GM12878 (cell line): ENCODE measurements around the gene MRPS35. TPM values are rescaled to one million over a fixed set of nuclear protein-coding genes. Genes with fewer than 3 reads are reported as not detected.
A peak's percentile ranks its signal among the peaks of the same experiment; 100 is the strongest.

Source experiments
- ATAC-seq: fragments of 200-7000 bp; cut with Tn5 transposase; 3 replicates; pipeline ENCODE4 v1.9.1; 2020; ENCODE audit warnings: mild to moderate bottlenecking, moderate library complexity
- BruUV-seq: library from RNA; stranded (reverse); fragments of 400-500 nt; replicated peaks from 2 replicates; lab custom pipeline; 2021; lab: Mats Ljungman, UMichigan
- CTCF ChIA-PET: fragments of 300-600 bp; sonication (Branson Sonifier 250); formaldehyde crosslinking; extraction: SDS; loops from one replicate; lab custom pipeline; 2021; ENCODE audit warnings: inconsistent platforms; lab: Yijun Ruan, JAX
- POLR2A ChIA-PET: fragments of 350-600 bp; formaldehyde crosslinking; extraction: SDS; loops from one replicate; lab custom pipeline; 2021; ENCODE audit warnings: inconsistent platforms; lab: Charles Lee
- RAD21 ChIA-PET: fragments of 300-600 bp; sonication (Branson Sonifier 250); formaldehyde crosslinking; loops from one replicate; lab custom pipeline; 2023; ENCODE audit warnings: antibody characterized with exemption; ENCODE audit not compliant: unreplicated experiment; lab: Charles Lee
- SMC1A ChIA-PET: fragments of 300-600 bp; sonication (Branson Sonifier 250); formaldehyde crosslinking; loops from one replicate; lab custom pipeline; 2023; ENCODE audit not compliant: unreplicated experiment, uncharacterized antibody; lab: Charles Lee
- DNase-seq: peaks from one replicate; pipeline ENCODE4 v3.0.0-alpha.2; 2011; ENCODE audit warnings: low read depth, low spot score
- FAIRE-seq: peaks from 3 replicates; lab custom pipeline; 2011; peaks lifted over from hg19 to GRCh38; lab: Jason Lieb, UNC
- H2AFZ ChIP-seq: 2 replicates; pipeline ENCODE4 v1.6.0; 2011; ENCODE audit warnings: low read depth, low read length, control low read depth; ENCODE audit not compliant: control insufficient read depth
- H3K27ac ChIP-seq: 2 replicates; pipeline ENCODE4 v1.5.1; 2011; ENCODE audit warnings: control low read depth; ENCODE audit not compliant: control insufficient read depth, insufficient read depth
- H3K27me3 ChIP-seq, 2 experiments: replicated peaks in 1 of 2; 2 replicates each; pipeline versions ENCODE4 v1.6.0 to v1.6.1; 2011; ENCODE audit warnings: low read length in 1 of 2; ENCODE audit not compliant: control insufficient read depth in 2 of 2, insufficient read depth in 2 of 2
- H3K36me3 ChIP-seq, 2 experiments: 2 replicates each; pipeline ENCODE4 v1.5.1; 2011; ENCODE audit warnings: low read length in 1 of 2; ENCODE audit not compliant: control insufficient read depth in 2 of 2, insufficient read depth in 2 of 2
- H3K4me1 ChIP-seq: 2 replicates; pipeline ENCODE4 v1.6.1; 2011; ENCODE audit warnings: mild to moderate bottlenecking, low read length, moderate library complexity, mixed read lengths; ENCODE audit not compliant: control insufficient read depth, insufficient read depth
- H3K4me2 ChIP-seq: 2 replicates; pipeline ENCODE4 v1.6.0; 2011; ENCODE audit warnings: control low read depth; ENCODE audit not compliant: control insufficient read depth, insufficient read depth
- H3K4me3 ChIP-seq: fragments of 200-600 bp; sonication (generic); 2 replicates; pipeline ENCODE4 v1.5.1; 2016
- H3K79me2 ChIP-seq: 2 replicates; pipeline ENCODE4 v1.6.0; 2011; ENCODE audit warnings: low read length; ENCODE audit not compliant: control insufficient read depth, insufficient read depth
- H3K9ac ChIP-seq: 2 replicates; pipeline ENCODE4 v1.8.0; 2011; ENCODE audit warnings: low read length, control low read depth, mixed read lengths; ENCODE audit not compliant: control insufficient read depth, insufficient read depth
- H3K9me3 ChIP-seq: replicated peaks from 3 replicates; pipeline ENCODE4 v1.5.1; 2011; ENCODE audit warnings: mild to moderate bottlenecking, low read length; ENCODE audit not compliant: control insufficient read depth, insufficient read depth
- H4K20me1 ChIP-seq: 2 replicates; pipeline ENCODE4 v1.6.0; 2011; ENCODE audit not compliant: control insufficient read depth, insufficient read depth
- HCFC1 ChIP-seq: fragments of 150-350 bp; IDR thresholded peaks from 2 replicates; pipeline ENCODE4 v1.6.1; 2014; ENCODE audit warnings: low read length
- IRF4 ChIP-seq: IDR thresholded peaks from 2 replicates; pipeline ENCODE4 v1.6.1; 2011; ENCODE audit warnings: low read depth, low read length
- NR2C1 ChIP-seq: fragments of 450-650 bp; IDR thresholded peaks from 2 replicates; pipeline ENCODE4 v1.6.1; 2017; ENCODE audit warnings: antibody characterized with exemption, mild to moderate bottlenecking, moderate library complexity
- POLR2AphosphoS2 ChIP-seq: IDR thresholded peaks from 2 replicates; pipeline ENCODE4 v1.6.1; 2011; ENCODE audit warnings: low read depth, mild to moderate bottlenecking, low read length, improper control_type of control experiment, moderate library complexity
- RCOR1 ChIP-seq: conservative IDR thresholded peaks from 2 replicates; pipeline ENCODE4 v1.6.1; 2012; ENCODE audit warnings: low read depth, low read length, improper control_type of control experiment
- TAF1 ChIP-seq: IDR thresholded peaks from 2 replicates; pipeline ENCODE4 v1.6.1; 2011; ENCODE audit warnings: mild to moderate bottlenecking, low read depth, low read length, borderline replicate concordance
- ZNF24 ChIP-seq: fragments of 450-650 bp; IDR thresholded peaks from 2 replicates; pipeline ENCODE4 v1.6.1; 2017; ENCODE audit warnings: antibody characterized with exemption, mild to moderate bottlenecking
- ZZZ3 ChIP-seq: IDR thresholded peaks from 2 replicates; pipeline ENCODE4 v1.6.1; 2011; ENCODE audit warnings: low read depth; ENCODE audit not compliant: control insufficient read depth, insufficient read length
- WGBS: methylation state at CpG from one replicate; pipeline ENCODE4 v1.1.6; 2016; ENCODE audit warnings: low lambda C conversion rate; ENCODE audit not compliant: insufficient replicate concordance, insufficient coverage; ENCODE audit errors: missing lambda C conversion rate; 5-methylcytosine and 5-hydroxymethylcytosine counted together
- in situ Hi-C: fragments of 300-500 bp; cut with MboI; formaldehyde crosslinking; loops from 9 replicates; pipeline ENCODE4 v1.14.3; 2018; ENCODE audit warnings: mixed read lengths
- intact Hi-C: fragments of 100-400 bp; cut with micrococcal nuclease; formaldehyde crosslinking; loops from one replicate; pipeline ENCODE4 v1.14.2; 2022; ENCODE audit not compliant: unreplicated experiment
- polyA plus RNA-seq, 11 experiments: library from polyadenylated mRNA; depleted of rRNA in 4 of 11; unstranded in 6 of 11; stranded (reverse) in 5 of 11; fragments of >200 nt; fragmentation: Nextera tagmentation in 4 of 11; fragmentation: Illumina TruSeq in 1 of 11; extraction: Ambion mirVana in 4 of 11; extraction: Trizol in 1 of 11; gene quantifications; 1 replicate in 1 of 11; 2 replicates in 10 of 11; pipeline versions ENCODE4 v1.2.1 to v1.2.3, GENCODE V29; 2011 to 2016; ENCODE audit warnings: inconsistent platforms in 2 of 11, missing spikeins in 2 of 11, low read depth in 1 of 11
- total RNA-seq, 4 experiments: library from RNA; depleted of rRNA in 3 of 4; stranded (reverse); fragments of >200 nt in 3 of 4; fragmentation: Illumina TruSeq in 1 of 4; extraction: Trizol in 1 of 4; gene quantifications; 2 replicates each; pipeline versions ENCODE4 v1.2.1 to v1.2.3, GENCODE V29; 2013 to 2021
- TF ChIP-seq, protein P1 (sequence below): fragments of 450-650 bp; formaldehyde crosslinking; IDR thresholded peaks from 2 replicates; pipeline ENCODE4 v1.4.0; 2020; ENCODE audit warnings: mild to moderate bottlenecking, moderate library complexity
- TF ChIP-seq, protein P2 (sequence below): fragments of 450-650 bp; IDR thresholded peaks from 2 replicates; pipeline ENCODE4 v1.6.1; 2014; ENCODE audit warnings: mild to moderate bottlenecking
- TF ChIP-seq, protein P3 (sequence below): IDR thresholded peaks from 2 replicates; pipeline ENCODE4 v1.6.1; 2012; ENCODE audit warnings: low read depth, low read length, improper control_type of control experiment

The MRPS35 gene
- total and polyA plus RNA-seq, 10 of the 15 experiments (the other 5 are each of a cell fraction or from before 2014, with no cell fraction given), result 45.7 to 111 (median 67.1) TPM

DNA sequence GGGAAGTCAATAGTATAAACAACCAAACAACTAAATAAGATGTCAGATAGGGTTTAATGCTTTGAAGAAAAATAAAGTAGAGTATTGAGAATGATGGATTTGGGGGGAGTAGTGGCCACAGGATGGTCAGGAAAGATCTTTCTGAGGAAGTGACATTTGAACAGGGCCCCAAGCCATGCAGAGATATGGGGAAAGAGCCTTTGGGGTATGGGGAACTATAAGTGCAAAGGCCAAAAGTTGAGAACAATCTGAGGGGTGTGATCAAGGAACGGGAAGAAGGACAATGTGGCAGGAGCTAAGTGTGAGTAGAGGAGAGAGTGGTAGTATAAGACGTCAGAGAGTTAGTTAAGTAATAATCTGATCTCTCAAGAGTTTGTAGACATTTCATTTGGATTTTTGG is 1.3 kb downstream of the MRPS35 start:
- no TSS peak for BruUV-seq
- in situ Hi-C loops, result no loop called here
- Histone ChIP-seq H3K27ac (no peak overlapping the region), H3K4me1 (no peaks in the 10 kb centered on the region), H2AFZ (no peak overlapping the region), H3K4me3 (0 out of 2 replicates have a peak overlapping the region, but pooled peaks have one; percentile 92), H3K79me2 (peaks cover 28% of the 10 kb centered on the region), H3K36me3 (peaks cover 0 to 5% of the 10 kb centered on the region in 2 experiments; a peak in 2 of 4 replicates), H3K9ac (no peak overlapping the region), H3K27me3 (no peaks in the 10 kb centered on the region), H3K9me3 (no peaks in the 10 kb centered on the region), H4K20me1 (no peaks in the 10 kb centered on the region), H3K4me2 (peak overlapping the region; percentile 49)
- ChIA-PET CTCF (no interaction called here), RAD21 (no interaction called here), POLR2A (interaction anchor here (0.5 to 0.6 kb wide), 2 partner anchors 22 to 592 kb away, joined by 3 to 4 read pairs; no protein-coding TSS in a partner anchor), SMC1A (no interaction called here)
- no peak for ATAC-seq
- 94% methylated on average over 2 of the region's 2 CpGs for WGBS
- TF ChIP-seq HCFC1 (no peak), IRF4 (no peak), POLR2AphosphoS2 (no peak), TAF1 (no peak), ZNF24 (no peak), NR2C1 (no peak), RCOR1 (no peak), ZZZ3 (no peak)
- TF ChIP-seq, protein P1, sequence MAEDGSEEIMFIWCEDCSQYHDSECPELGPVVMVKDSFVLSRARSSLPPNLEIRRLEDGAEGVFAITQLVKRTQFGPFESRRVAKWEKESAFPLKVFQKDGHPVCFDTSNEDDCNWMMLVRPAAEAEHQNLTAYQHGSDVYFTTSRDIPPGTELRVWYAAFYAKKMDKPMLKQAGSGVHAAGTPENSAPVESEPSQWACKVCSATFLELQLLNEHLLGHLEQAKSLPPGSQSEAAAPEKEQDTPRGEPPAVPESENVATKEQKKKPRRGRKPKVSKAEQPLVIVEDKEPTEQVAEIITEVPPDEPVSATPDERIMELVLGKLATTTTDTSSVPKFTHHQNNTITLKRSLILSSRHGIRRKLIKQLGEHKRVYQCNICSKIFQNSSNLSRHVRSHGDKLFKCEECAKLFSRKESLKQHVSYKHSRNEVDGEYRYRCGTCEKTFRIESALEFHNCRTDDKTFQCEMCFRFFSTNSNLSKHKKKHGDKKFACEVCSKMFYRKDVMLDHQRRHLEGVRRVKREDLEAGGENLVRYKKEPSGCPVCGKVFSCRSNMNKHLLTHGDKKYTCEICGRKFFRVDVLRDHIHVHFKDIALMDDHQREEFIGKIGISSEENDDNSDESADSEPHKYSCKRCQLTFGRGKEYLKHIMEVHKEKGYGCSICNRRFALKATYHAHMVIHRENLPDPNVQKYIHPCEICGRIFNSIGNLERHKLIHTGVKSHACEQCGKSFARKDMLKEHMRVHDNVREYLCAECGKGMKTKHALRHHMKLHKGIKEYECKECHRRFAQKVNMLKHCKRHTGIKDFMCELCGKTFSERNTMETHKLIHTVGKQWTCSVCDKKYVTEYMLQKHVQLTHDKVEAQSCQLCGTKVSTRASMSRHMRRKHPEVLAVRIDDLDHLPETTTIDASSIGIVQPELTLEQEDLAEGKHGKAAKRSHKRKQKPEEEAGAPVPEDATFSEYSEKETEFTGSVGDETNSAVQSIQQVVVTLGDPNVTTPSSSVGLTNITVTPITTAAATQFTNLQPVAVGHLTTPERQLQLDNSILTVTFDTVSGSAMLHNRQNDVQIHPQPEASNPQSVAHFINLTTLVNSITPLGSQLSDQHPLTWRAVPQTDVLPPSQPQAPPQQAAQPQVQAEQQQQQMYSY (CRISPR knock-in tag), result no peak
- TF ChIP-seq, protein P2, sequence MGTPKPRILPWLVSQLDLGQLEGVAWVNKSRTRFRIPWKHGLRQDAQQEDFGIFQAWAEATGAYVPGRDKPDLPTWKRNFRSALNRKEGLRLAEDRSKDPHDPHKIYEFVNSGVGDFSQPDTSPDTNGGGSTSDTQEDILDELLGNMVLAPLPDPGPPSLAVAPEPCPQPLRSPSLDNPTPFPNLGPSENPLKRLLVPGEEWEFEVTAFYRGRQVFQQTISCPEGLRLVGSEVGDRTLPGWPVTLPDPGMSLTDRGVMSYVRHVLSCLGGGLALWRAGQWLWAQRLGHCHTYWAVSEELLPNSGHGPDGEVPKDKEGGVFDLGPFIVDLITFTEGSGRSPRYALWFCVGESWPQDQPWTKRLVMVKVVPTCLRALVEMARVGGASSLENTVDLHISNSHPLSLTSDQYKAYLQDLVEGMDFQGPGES, result no peak
- TF ChIP-seq, protein P3, sequence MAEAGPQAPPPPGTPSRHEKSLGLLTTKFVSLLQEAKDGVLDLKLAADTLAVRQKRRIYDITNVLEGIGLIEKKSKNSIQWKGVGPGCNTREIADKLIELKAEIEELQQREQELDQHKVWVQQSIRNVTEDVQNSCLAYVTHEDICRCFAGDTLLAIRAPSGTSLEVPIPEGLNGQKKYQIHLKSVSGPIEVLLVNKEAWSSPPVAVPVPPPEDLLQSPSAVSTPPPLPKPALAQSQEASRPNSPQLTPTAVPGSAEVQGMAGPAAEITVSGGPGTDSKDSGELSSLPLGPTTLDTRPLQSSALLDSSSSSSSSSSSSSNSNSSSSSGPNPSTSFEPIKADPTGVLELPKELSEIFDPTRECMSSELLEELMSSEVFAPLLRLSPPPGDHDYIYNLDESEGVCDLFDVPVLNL, result no peak
- no peak for FAIRE-seq
- intact Hi-C loops, result no loop called here
- no peak for DNase-seq
